ENCODE data around the gene OR5K4. TPM values are rescaled to one million over a fixed set of nuclear protein-coding genes. Genes with fewer than 3 reads are reported as not detected.

The OR5K4 gene, protein sequence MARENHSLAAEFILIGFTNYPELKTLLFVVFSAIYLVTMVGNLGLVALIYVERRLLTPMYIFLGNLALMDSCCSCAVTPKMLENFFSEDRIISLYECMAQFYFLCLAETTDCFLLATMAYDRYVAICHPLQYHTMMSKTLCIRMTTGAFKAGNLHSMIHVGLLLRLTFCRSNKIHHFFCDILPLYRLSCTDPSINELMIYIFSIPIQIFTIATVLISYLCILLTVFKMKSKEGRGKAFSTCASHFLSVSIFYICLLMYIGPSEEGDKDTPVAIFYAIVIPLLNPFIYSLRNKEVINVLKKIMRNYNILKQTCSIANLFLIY
- total RNA-seq = not detected
- not detected for polyA plus RNA-seq

DNA sequence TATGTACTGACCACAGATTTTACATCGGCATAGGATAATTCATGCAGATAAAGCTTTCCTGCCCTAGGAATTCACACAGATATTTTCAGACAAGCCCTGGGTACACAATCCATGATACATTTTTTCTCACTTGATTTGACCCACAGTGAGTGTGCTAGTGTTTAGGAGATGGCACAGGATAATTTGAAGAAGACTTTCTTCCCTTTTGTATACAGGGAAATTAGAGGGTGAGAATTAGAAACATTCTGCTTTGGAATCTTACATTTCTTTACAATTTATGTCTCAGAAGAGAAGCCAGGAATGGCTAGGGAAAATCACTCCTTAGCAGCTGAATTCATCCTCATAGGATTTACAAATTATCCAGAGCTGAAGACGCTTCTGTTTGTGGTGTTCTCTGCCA is at the start of gene OR5K4:
TSS of gene OR5K4 (plus strand) at position 301 of the 400 bp plus-strand sequence. CDS start at position 301, 0 bp downstream.
- TF ChIP-seq HNF4G (IDR thresholded peaks at IDR 0.05) (no peak), HNF4A (conservative IDR thresholded peaks at IDR 0.05) (no peak), EGR1 (IDR thresholded peaks at IDR 0.05; ENCODE audit: low read depth in 2 of 2) (no peak), YY1 (IDR thresholded peaks at IDR 0.05) (no peak), RAD21 (IDR thresholded peaks at IDR 0.05) (no peak)
- TF ChIP-seq, protein P1, sequence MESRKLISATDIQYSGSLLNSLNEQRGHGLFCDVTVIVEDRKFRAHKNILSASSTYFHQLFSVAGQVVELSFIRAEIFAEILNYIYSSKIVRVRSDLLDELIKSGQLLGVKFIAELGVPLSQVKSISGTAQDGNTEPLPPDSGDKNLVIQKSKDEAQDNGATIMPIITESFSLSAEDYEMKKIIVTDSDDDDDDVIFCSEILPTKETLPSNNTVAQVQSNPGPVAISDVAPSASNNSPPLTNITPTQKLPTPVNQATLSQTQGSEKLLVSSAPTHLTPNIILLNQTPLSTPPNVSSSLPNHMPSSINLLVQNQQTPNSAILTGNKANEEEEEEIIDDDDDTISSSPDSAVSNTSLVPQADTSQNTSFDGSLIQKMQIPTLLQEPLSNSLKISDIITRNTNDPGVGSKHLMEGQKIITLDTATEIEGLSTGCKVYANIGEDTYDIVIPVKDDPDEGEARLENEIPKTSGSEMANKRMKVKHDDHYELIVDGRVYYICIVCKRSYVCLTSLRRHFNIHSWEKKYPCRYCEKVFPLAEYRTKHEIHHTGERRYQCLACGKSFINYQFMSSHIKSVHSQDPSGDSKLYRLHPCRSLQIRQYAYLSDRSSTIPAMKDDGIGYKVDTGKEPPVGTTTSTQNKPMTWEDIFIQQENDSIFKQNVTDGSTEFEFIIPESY (IDR thresholded peaks at IDR 0.05) = no peak
- TF ChIP-seq, protein P2, sequence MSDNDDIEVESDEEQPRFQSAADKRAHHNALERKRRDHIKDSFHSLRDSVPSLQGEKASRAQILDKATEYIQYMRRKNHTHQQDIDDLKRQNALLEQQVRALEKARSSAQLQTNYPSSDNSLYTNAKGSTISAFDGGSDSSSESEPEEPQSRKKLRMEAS (IDR thresholded peaks at IDR 0.05) = no peak
- 83% methylated on average over 2 of the region's 2 CpGs for WGBS

DNA sequence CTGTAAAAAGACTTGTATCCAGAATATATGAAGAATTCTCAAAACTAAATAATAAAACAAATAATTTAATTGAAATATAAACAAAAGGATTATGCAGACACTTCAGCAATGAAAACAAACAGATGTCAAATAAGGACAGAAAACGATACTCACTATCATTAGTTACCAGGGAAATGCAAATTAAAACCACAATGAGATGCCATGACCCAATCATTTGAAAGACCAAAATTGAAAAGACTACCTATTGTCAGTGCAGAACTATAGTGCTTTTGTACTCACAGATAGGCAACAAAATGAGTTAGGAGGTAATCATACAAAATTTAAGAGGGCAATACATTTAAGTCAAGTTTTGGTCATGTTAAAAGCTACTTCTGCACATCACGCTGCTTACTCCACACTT is 31.6 kb upstream of the OR5K4 start:
- Histone ChIP-seq H3K36me3 (ENCODE audit: control insufficient read depth in 4 of 4, insufficient read depth in 3 of 4, low read depth in 1 of 4, low read length in 3 of 4) (no peaks in the 10 kb centered on the region), H3K27me3 (ENCODE audit: control insufficient read depth in 4 of 4, insufficient read depth in 4 of 4, low read length in 3 of 4) (no peaks in the 10 kb centered on the region), H3K4me1 (ENCODE audit: control insufficient read depth in 4 of 4, insufficient read depth in 4 of 4, low read length in 3 of 4) (peaks cover 0 to 2% (median 0%) of the 10 kb centered on the region in 4 donors), H3K4me3 (ENCODE audit: low read depth in 1 of 3, low read length in 3 of 3) (no peak overlapping the region), H3K27ac (ENCODE audit: low read depth in 1 of 2, low read length in 2 of 2) (no peak overlapping the region), H3K9ac (ENCODE audit: low read depth in 1 of 2, low read length in 2 of 2) (no peak overlapping the region), H3K9me3 (ENCODE audit: control insufficient read depth in 4 of 4, low read length in 3 of 4) (no peaks in the 10 kb centered on the region)
- WGBS = 86% methylated on average over 2 of the region's 2 CpGs
- TF ChIP-seq HNF4G (IDR thresholded peaks at IDR 0.05) (no peak), RAD21 (IDR thresholded peaks at IDR 0.05) (no peak), JUND (IDR thresholded peaks at IDR 0.05) (no peak), YY1 (IDR thresholded peaks at IDR 0.05) (no peak), RXRA (IDR thresholded peaks at IDR 0.05) (no peak), FOXA1 (IDR thresholded peaks at IDR 0.05) (no peak), SP1 (IDR thresholded peaks at IDR 0.05) (no peak), HNF4A (conservative IDR thresholded peaks at IDR 0.05) (no peak)
- TF ChIP-seq, protein P3, sequence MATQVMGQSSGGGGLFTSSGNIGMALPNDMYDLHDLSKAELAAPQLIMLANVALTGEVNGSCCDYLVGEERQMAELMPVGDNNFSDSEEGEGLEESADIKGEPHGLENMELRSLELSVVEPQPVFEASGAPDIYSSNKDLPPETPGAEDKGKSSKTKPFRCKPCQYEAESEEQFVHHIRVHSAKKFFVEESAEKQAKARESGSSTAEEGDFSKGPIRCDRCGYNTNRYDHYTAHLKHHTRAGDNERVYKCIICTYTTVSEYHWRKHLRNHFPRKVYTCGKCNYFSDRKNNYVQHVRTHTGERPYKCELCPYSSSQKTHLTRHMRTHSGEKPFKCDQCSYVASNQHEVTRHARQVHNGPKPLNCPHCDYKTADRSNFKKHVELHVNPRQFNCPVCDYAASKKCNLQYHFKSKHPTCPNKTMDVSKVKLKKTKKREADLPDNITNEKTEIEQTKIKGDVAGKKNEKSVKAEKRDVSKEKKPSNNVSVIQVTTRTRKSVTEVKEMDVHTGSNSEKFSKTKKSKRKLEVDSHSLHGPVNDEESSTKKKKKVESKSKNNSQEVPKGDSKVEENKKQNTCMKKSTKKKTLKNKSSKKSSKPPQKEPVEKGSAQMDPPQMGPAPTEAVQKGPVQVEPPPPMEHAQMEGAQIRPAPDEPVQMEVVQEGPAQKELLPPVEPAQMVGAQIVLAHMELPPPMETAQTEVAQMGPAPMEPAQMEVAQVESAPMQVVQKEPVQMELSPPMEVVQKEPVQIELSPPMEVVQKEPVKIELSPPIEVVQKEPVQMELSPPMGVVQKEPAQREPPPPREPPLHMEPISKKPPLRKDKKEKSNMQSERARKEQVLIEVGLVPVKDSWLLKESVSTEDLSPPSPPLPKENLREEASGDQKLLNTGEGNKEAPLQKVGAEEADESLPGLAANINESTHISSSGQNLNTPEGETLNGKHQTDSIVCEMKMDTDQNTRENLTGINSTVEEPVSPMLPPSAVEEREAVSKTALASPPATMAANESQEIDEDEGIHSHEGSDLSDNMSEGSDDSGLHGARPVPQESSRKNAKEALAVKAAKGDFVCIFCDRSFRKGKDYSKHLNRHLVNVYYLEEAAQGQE (IDR thresholded peaks at IDR 0.05) = no peak
- TF ChIP-seq, protein P4, sequence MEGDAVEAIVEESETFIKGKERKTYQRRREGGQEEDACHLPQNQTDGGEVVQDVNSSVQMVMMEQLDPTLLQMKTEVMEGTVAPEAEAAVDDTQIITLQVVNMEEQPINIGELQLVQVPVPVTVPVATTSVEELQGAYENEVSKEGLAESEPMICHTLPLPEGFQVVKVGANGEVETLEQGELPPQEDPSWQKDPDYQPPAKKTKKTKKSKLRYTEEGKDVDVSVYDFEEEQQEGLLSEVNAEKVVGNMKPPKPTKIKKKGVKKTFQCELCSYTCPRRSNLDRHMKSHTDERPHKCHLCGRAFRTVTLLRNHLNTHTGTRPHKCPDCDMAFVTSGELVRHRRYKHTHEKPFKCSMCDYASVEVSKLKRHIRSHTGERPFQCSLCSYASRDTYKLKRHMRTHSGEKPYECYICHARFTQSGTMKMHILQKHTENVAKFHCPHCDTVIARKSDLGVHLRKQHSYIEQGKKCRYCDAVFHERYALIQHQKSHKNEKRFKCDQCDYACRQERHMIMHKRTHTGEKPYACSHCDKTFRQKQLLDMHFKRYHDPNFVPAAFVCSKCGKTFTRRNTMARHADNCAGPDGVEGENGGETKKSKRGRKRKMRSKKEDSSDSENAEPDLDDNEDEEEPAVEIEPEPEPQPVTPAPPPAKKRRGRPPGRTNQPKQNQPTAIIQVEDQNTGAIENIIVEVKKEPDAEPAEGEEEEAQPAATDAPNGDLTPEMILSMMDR (IDR thresholded peaks at IDR 0.05; ENCODE audit: low read depth, low read length, missing input control) = no peak
- DNase-seq (ENCODE audit: low spot score) = no peak

More for the DNA sequence above, at the start of gene OR5K4:
- H3K4me3 ChIP-seq (ENCODE audit: low read depth in 1 of 3, low read length in 3 of 3) = no peak within 1 kb of the TSS
- no peaks in the 10 kb centered on the region for H3K27me3 ChIP-seq (ENCODE audit: control insufficient read depth in 4 of 4, insufficient read depth in 4 of 4, low read length in 3 of 4)
- H3K36me3 ChIP-seq (ENCODE audit: control insufficient read depth in 4 of 4, insufficient read depth in 3 of 4, low read depth in 1 of 4, low read length in 3 of 4) = no peaks in the 10 kb centered on the region
- no peaks in the 10 kb centered on the region for H3K9me3 ChIP-seq (ENCODE audit: control insufficient read depth in 4 of 4, low read length in 3 of 4)
- no peak for DNase-seq (ENCODE audit: low spot score)
- no peaks in the 10 kb centered on the region for H3K4me1 ChIP-seq (ENCODE audit: control insufficient read depth in 4 of 4, insufficient read depth in 4 of 4, low read length in 3 of 4)
- no peak within 1 kb of the TSS for H3K9ac ChIP-seq (ENCODE audit: low read depth in 1 of 2, low read length in 2 of 2)
- H3K27ac ChIP-seq (ENCODE audit: low read depth in 1 of 2, low read length in 2 of 2) = no peak within 1 kb of the TSS

All from liver (tissue), 9 donors.